Measurements from ENCODE around the gene ZNF236.

Gene ZNF236

GRCh38 chr18:76882146-76882545 is 59.8 kb downstream of the ZNF236 start:
- H3K4me3 ChIP-seq (ENCODE audit: low read depth, low read length) = no peak overlapping the region
- TF ChIP-seq CTCF (IDR thresholded peaks at IDR 0.05; ENCODE audit: control insufficient read depth, extremely low read depth, insufficient read depth) = no peak
- no peak for DNase-seq (ENCODE audit: low read depth)

GRCh38 chr18:76885001-76885400 is 62.6 kb downstream of the ZNF236 start:
- TF ChIP-seq CTCF (IDR thresholded peaks at IDR 0.05; ENCODE audit: control insufficient read depth, extremely low read depth, insufficient read depth) = no peak
- no peak for DNase-seq (ENCODE audit: low read depth)

GRCh38 chr18:76886112-76886511 is 63.8 kb downstream of the ZNF236 start:
- TF ChIP-seq CTCF (IDR thresholded peaks at IDR 0.05; ENCODE audit: control insufficient read depth, extremely low read depth, insufficient read depth) = no peak
- DNase-seq (ENCODE audit: low read depth) = no peak
- no peak overlapping the region for H3K4me3 ChIP-seq (ENCODE audit: low read depth, low read length)

More at GRCh38 chr18:76885001-76885400, 62.6 kb downstream of the ZNF236 start:
- no peak overlapping the region for H3K4me3 ChIP-seq (ENCODE audit: low read depth, low read length)

- no peak overlapping the region for H3K4me3 ChIP-seq (ENCODE audit: low read depth, low read length)
- TF ChIP-seq CTCF (IDR thresholded peaks at IDR 0.05; ENCODE audit: control insufficient read depth, extremely low read depth, insufficient read depth) = no peak
- DNase-seq (ENCODE audit: low read depth) = no peak
These were observed 66.8 kb downstream of the ZNF236 start for GRCh38 chr18:76889091-76889699.

- H3K4me3 ChIP-seq (ENCODE audit: low read depth, low read length) = no peak overlapping the region
- no peak for DNase-seq (ENCODE audit: low read depth)
- TF ChIP-seq CTCF (IDR thresholded peaks at IDR 0.05; ENCODE audit: control insufficient read depth, extremely low read depth, insufficient read depth) = no peak
These were observed 70.5 kb downstream of the ZNF236 start for GRCh38 chr18:76892832-76893231.

- no peak for TF ChIP-seq CTCF (IDR thresholded peaks at IDR 0.05; ENCODE audit: control insufficient read depth, extremely low read depth, insufficient read depth)
- H3K4me3 ChIP-seq (ENCODE audit: low read depth, low read length) = no peak overlapping the region
- no peak for DNase-seq (ENCODE audit: low read depth)
These were observed 72.4 kb downstream of the ZNF236 start for GRCh38 chr18:76894566-76895346.

Data from LNCaP clone FGC (cell line).